Pancreas (tissue), 10 donors: ENCODE measurements around the gene CELF4. TPM values are rescaled to one million over a fixed set of nuclear protein-coding genes. Genes with fewer than 3 reads are reported as not detected.

Experiments
- ATAC-seq, 4 donors: fragments of 200-7000 bp; cut with Tn5 transposase; one replicate each; pipeline versions ENCODE4 v1.8.0 to v1.9.1; 2020; ENCODE audit warnings: mild to moderate bottlenecking in 4 of 4, moderate library complexity in 4 of 4
- DNase-seq, 6 donors: peaks; one replicate each; pipeline ENCODE4 v3.0.0-alpha.2; 2020
- FAIRE-seq: peaks from 2 replicates; lab custom pipeline; 2012; peaks lifted over from hg19 to GRCh38; lab: Jason Lieb, UNC
- H3K27ac ChIP-seq, 4 donors: fragments of 200-600 bp; sonication (generic); 1 replicate in 3 of 4; 2 replicates in 1 of 4; pipeline versions ENCODE4 v1.5.0 to v1.8.0; 2020
- H3K27me3 ChIP-seq, 4 donors: fragments of 200-600 bp; one replicate each; pipeline ENCODE4 v1.8.0; 2021
- H3K36me3 ChIP-seq, 3 donors: fragments of 200-600 bp; sonication (generic) in 1 of 3; one replicate each; pipeline versions ENCODE4 v1.5.0 to v1.8.0; 2020 to 2021
- H3K4me1 ChIP-seq, 3 donors: fragments of 200-600 bp; one replicate each; pipeline ENCODE4 v1.8.0; 2021
- H3K4me3 ChIP-seq, 4 donors: fragments of 200-600 bp; sonication (generic) in 2 of 4; one replicate each; pipeline versions ENCODE4 v1.5.0 to v1.8.0; 2020 to 2021
- H3K9me3 ChIP-seq, 4 donors: fragments of 200-600 bp; one replicate each; pipeline ENCODE4 v1.8.0; 2021
- CTCF ChIP-seq, 4 donors: fragments of 200-600 bp; sonication (generic) in 3 of 4; IDR thresholded peaks; one replicate each; pipeline versions ENCODE4 v1.5.0 to v1.8.0; 2021; ENCODE audit warnings: antibody characterized with exemption in 4 of 4
- WGBS, 2 donors: extraction: QIAGEN DNeasy Blood & Tissue Kit; methylation state at CpG; one replicate each; pipeline ENCODE4 v1.1.7; 2013; 5-methylcytosine and 5-hydroxymethylcytosine counted together
- intact Hi-C, 3 donors: fragments of 100-400 bp; cut with DNase I; formaldehyde crosslinking; loops; one replicate each; pipeline versions ENCODE4 v1.11.1 to v1.14.2; 2022
- polyA plus RNA-seq, 2 donors: library from polyadenylated mRNA; stranded (reverse); fragments of 200-250 nt; gene quantifications; one replicate each; pipeline ENCODE4 v1.2.3, GENCODE V29; 2013
- total RNA-seq, 6 donors: library from RNA; stranded (reverse); fragmentation: NEBNext Ultra II Directional in 4 of 6; extraction: Animal tissue kit (Norgen Biotek cat#: 25700) in 4 of 6; gene quantifications; one replicate each; pipeline versions ENCODE4 v1.2.1 to v1.2.4, GENCODE V29; 2021 to 2023
- donor health status: healthy with polysubstance abuse.
- donor health status: DM: no; HTN: no; CAD: no; lungs with moderate emphysema.
- donor health status: DM: no; HTN: no; CAD: no.
- donor health status: control.
- donor health status: control.
- donor health status: Bipolar disorder and iron deficiency.
- donor health status: DM: yes; HTN: yes; CAD: no.
- donor health status: DM: no; HTN: no; CAD: no.
- donor health status: DM: no; HTN: no; CAD: no.
- donor health status: DM: yes; HTN: yes; CAD: no.

The CELF4 gene
- total and polyA plus RNA-seq, 8 donors, result 1.0 to 10.0 (median 2.8) TPM

- intact Hi-C loops, result loop anchor here in 1 of 3 donors (10.0 kb wide), 1 partner anchor 52 kb away; no protein-coding TSS in a partner anchor
- no peak for FAIRE-seq
- DNase-seq, result no peak
- no peaks in the 10 kb centered on the region for H3K36me3 ChIP-seq
- peaks cover 0 to 4% (median 0%) of the 10 kb centered on the region in 4 donors for H3K9me3 ChIP-seq
- TF ChIP-seq CTCF (IDR thresholded peaks at IDR 0.05), result no peak
- ATAC-seq, result no peak
- no peak overlapping the region for H3K27ac ChIP-seq
- no peak overlapping the region for H3K4me3 ChIP-seq
- no peaks in the 10 kb centered on the region for H3K4me1 ChIP-seq
- H3K27me3 ChIP-seq, result no peaks in the 10 kb centered on the region
- WGBS, 2 donors, result 93 to 97% methylated on average over 4 of the region's 4 CpGs
These were observed 343.1 kb downstream of the CELF4 start for GRCh38 chr18:37222354-37222998.

- H3K27me3 ChIP-seq, result no peaks in the 10 kb centered on the region
- H3K36me3 ChIP-seq, result no peaks in the 10 kb centered on the region
- DNase-seq (no peak), ATAC-seq (no peak), FAIRE-seq (no peak)
- 75 to 79% methylated on average over 7 of the region's 7 CpGs for WGBS, 2 donors
- peaks cover 0 to 4% (median 0%) of the 10 kb centered on the region in 4 donors for H3K9me3 ChIP-seq
- H3K27ac ChIP-seq, result no peak overlapping the region
- intact Hi-C loops, result no loop called here
- no peak for TF ChIP-seq CTCF (IDR thresholded peaks at IDR 0.05)
- no peak overlapping the region for H3K4me3 ChIP-seq
- no peaks in the 10 kb centered on the region for H3K4me1 ChIP-seq
These were observed 346.3 kb downstream of the CELF4 start for GRCh38 chr18:37219257-37219656.

- ATAC-seq, result no peak
- Histone ChIP-seq H3K4me1 (no peaks in the 10 kb centered on the region), H3K36me3 (no peaks in the 10 kb centered on the region), H3K9me3 (peaks cover 0 to 4% (median 0%) of the 10 kb centered on the region in 4 donors), H3K27me3 (no peaks in the 10 kb centered on the region), H3K27ac (no peak overlapping the region), H3K4me3 (no peak overlapping the region)
- DNase-seq, result no peak
- WGBS, 2 donors, result 70 to 72% methylated on average over 2 of the region's 2 CpGs
- no peak for FAIRE-seq
- intact Hi-C loops, result no loop called here
- TF ChIP-seq CTCF (IDR thresholded peaks at IDR 0.05), result no peak
These were observed 347.5 kb downstream of the CELF4 start for GRCh38 chr18:37218022-37218590.

- no peak overlapping the region for H3K4me3 ChIP-seq
- no peak for FAIRE-seq
These were observed 354.8 kb downstream of the CELF4 start for GRCh38 chr18:37210781-37211180.

More at GRCh38 chr18:37210781-37211180, 354.8 kb downstream of the CELF4 start:
- TF ChIP-seq CTCF (IDR thresholded peaks at IDR 0.05), result no peak
- H3K9me3 ChIP-seq, result no peaks in the 10 kb centered on the region
- H3K4me1 ChIP-seq, result no peaks in the 10 kb centered on the region
- H3K27ac ChIP-seq, result no peak overlapping the region
- no peaks in the 10 kb centered on the region for H3K27me3 ChIP-seq
- DNase-seq, result no peak
- ATAC-seq, result no peak
- intact Hi-C loops, result no loop called here
- 28 to 37% methylated on average over 1 of the region's 1 CpG for WGBS, 2 donors
- no peaks in the 10 kb centered on the region for H3K36me3 ChIP-seq
